Pancreas (tissue), 10 donors: ENCODE results near the gene P2RY11. TPM values are rescaled to one million over a fixed set of nuclear protein-coding genes. Genes with fewer than 3 reads are reported as not detected.

ENCODE experiments used
- ATAC-seq, 4 donors: fragments of 200-7000 bp; cut with Tn5 transposase; one replicate each; pipeline versions ENCODE4 v1.8.0 to v1.9.1; 2020; ENCODE audit warnings: mild to moderate bottlenecking in 4 of 4, moderate library complexity in 4 of 4
- DNase-seq, 6 donors: peaks; one replicate each; pipeline ENCODE4 v3.0.0-alpha.2; 2020
- FAIRE-seq: peaks from 2 replicates; lab custom pipeline; 2012; peaks lifted over from hg19 to GRCh38; lab: Jason Lieb, UNC
- H3K27ac ChIP-seq, 4 donors: fragments of 200-600 bp; sonication (generic); 1 replicate in 3 of 4; 2 replicates in 1 of 4; pipeline versions ENCODE4 v1.5.0 to v1.8.0; 2020
- H3K27me3 ChIP-seq, 4 donors: fragments of 200-600 bp; one replicate each; pipeline ENCODE4 v1.8.0; 2021
- H3K36me3 ChIP-seq, 3 donors: fragments of 200-600 bp; sonication (generic) in 1 of 3; one replicate each; pipeline versions ENCODE4 v1.5.0 to v1.8.0; 2020 to 2021
- H3K4me1 ChIP-seq, 3 donors: fragments of 200-600 bp; one replicate each; pipeline ENCODE4 v1.8.0; 2021
- H3K4me3 ChIP-seq, 4 donors: fragments of 200-600 bp; sonication (generic) in 2 of 4; one replicate each; pipeline versions ENCODE4 v1.5.0 to v1.8.0; 2020 to 2021
- H3K9me3 ChIP-seq, 4 donors: fragments of 200-600 bp; one replicate each; pipeline ENCODE4 v1.8.0; 2021
- WGBS, 2 donors: extraction: QIAGEN DNeasy Blood & Tissue Kit; methylation state at CpG; one replicate each; pipeline ENCODE4 v1.1.7; 2013; 5-methylcytosine and 5-hydroxymethylcytosine counted together
- intact Hi-C, 3 donors: fragments of 100-400 bp; cut with DNase I; formaldehyde crosslinking; loops; one replicate each; pipeline versions ENCODE4 v1.11.1 to v1.14.2; 2022
- polyA plus RNA-seq, 2 donors: library from polyadenylated mRNA; stranded (reverse); fragments of 200-250 nt; gene quantifications; one replicate each; pipeline ENCODE4 v1.2.3, GENCODE V29; 2013
- total RNA-seq, 6 donors: library from RNA; stranded (reverse); fragmentation: NEBNext Ultra II Directional in 4 of 6; extraction: Animal tissue kit (Norgen Biotek cat#: 25700) in 4 of 6; gene quantifications; one replicate each; pipeline versions ENCODE4 v1.2.1 to v1.2.4, GENCODE V29; 2021 to 2023
- TF ChIP-seq, protein P1 (sequence below), 4 donors: fragments of 200-600 bp; sonication (generic) in 3 of 4; IDR thresholded peaks; one replicate each; pipeline versions ENCODE4 v1.5.0 to v1.8.0; 2021; ENCODE audit warnings: antibody characterized with exemption in 4 of 4
- donor health status: healthy with polysubstance abuse.
- donor health status: DM: no; HTN: no; CAD: no; lungs with moderate emphysema.
- donor health status: DM: no; HTN: no; CAD: no.
- donor health status: control.
- donor health status: control.
- donor health status: Bipolar disorder and iron deficiency.
- donor health status: DM: yes; HTN: yes; CAD: no.
- donor health status: DM: no; HTN: no; CAD: no.
- donor health status: DM: no; HTN: no; CAD: no.
- donor health status: DM: yes; HTN: yes; CAD: no.

Gene P2RY11
- total and polyA plus RNA-seq, 8 donors: 2.5 to 17.4 (median 7.1) TPM

DNA sequence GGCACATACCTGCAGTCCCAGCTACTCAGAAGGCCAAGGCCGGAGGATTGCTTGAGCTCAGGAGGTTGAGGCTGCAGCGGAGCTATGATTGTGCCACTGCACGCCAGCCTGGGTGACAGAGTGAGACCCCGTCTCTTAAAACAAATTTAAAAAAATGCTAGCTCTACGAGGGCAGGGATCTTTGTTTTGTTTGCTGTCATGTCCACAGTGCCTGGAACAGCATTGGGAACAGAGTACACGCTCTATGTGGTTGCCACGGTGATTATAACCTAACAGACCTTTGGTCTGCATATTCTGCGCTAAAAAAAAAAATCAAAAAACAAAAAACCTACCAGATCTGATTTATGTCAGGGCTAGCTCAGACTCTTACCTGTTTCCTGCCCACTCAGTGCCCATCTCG lies 27.6 kb upstream of the P2RY11 start:
- no peak for DNase-seq
- no peak overlapping the region for H3K27ac ChIP-seq
- no peaks in the 10 kb centered on the region for H3K27me3 ChIP-seq
- H3K36me3 ChIP-seq: no peaks in the 10 kb centered on the region
- H3K4me3 ChIP-seq: no peak overlapping the region
- TF ChIP-seq, protein P1, sequence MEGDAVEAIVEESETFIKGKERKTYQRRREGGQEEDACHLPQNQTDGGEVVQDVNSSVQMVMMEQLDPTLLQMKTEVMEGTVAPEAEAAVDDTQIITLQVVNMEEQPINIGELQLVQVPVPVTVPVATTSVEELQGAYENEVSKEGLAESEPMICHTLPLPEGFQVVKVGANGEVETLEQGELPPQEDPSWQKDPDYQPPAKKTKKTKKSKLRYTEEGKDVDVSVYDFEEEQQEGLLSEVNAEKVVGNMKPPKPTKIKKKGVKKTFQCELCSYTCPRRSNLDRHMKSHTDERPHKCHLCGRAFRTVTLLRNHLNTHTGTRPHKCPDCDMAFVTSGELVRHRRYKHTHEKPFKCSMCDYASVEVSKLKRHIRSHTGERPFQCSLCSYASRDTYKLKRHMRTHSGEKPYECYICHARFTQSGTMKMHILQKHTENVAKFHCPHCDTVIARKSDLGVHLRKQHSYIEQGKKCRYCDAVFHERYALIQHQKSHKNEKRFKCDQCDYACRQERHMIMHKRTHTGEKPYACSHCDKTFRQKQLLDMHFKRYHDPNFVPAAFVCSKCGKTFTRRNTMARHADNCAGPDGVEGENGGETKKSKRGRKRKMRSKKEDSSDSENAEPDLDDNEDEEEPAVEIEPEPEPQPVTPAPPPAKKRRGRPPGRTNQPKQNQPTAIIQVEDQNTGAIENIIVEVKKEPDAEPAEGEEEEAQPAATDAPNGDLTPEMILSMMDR (IDR thresholded peaks at IDR 0.05): no peak
- no peaks in the 10 kb centered on the region for H3K9me3 ChIP-seq
- WGBS, 2 donors: 79% methylated on average over 9 of the region's 9 CpGs
- no peak for ATAC-seq
- no peak for FAIRE-seq
- intact Hi-C loops: no loop called here
- no peaks in the 10 kb centered on the region for H3K4me1 ChIP-seq

DNA sequence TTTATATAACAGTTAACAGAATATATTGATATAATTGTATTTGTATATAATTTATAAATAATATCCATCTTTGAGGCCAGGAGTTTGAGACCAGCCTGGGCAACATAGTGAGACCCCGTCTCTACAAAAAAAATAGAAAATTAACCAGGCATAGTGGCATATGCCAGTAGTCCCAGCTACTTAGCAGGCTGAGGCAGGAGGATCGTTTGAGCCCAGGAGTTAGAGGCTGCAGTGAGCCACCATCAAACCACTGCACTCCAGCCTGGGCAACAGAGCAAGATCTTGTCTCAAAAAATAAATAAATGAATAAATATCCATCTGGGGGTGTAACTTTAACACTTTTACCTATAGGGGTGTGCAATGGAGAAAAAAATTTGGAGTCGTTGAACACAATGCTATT lies 26.7 kb upstream of the P2RY11 start:
- Histone ChIP-seq H3K27ac (no peak overlapping the region), H3K27me3 (no peaks in the 10 kb centered on the region), H3K4me1 (no peaks in the 10 kb centered on the region), H3K4me3 (no peak overlapping the region), H3K36me3 (no peaks in the 10 kb centered on the region), H3K9me3 (no peaks in the 10 kb centered on the region)
- intact Hi-C loops: no loop called here
- 72 to 84% methylated on average over 3 of the region's 3 CpGs for WGBS, 2 donors
- ATAC-seq (no peak), DNase-seq (peak in 1 of 6 donors; percentile 5), FAIRE-seq (no peak)
- TF ChIP-seq, protein P1 (IDR thresholded peaks at IDR 0.05): no peak

DNA sequence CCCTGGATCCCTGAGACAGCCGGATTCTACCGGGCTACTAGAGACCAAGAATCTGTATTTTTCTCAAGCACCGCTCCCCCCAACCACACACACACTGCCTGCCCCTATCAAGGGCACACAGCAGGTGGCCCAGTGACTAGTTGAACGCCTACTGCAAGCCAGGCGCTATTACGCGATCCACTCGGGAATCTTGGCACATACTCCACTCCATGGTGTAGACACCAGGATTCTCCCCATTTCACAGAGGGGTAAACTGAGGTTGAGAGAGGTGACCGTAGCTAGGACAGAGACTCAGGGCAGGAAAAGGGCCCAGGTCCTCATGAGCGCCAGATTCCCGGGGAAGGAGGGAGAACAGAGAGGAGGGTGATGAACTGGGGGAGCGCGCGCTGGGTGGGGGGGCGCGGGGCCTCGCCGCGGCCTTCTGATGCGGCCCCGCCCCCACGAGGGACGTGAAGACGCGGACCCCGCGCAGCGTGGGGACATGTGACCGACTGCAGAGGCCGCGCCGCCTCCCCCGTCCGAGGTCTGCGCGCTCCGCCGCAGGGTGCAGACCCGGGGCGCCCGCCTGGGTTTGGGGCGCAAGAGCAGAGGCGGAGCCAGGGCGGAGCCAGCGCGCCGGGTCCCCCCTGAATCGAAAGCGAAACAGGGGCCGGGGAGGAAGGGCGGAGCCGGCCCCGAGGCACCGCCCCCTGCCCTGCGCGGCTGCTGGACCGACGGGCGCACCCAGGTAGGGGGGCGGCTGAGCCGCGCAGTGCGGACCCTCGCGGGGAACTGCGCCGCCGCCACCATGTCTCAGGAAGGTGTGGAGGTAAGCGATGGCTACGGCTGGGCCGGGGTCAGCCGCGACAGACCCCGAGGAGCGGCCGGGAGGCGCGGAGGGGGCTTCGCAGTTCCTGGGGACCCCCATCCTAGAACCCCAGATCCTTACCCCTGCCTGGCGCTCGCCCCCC lies 25.6 kb upstream of the P2RY11 start, which contains the start of gene SHFL:
SHFL (plus strand) TSS at position 677 of the 950 bp plus-strand sequence; CDS start at position 788, 111 bp downstream.
- no peak for FAIRE-seq
- intact Hi-C loops: no loop called here

DNA sequence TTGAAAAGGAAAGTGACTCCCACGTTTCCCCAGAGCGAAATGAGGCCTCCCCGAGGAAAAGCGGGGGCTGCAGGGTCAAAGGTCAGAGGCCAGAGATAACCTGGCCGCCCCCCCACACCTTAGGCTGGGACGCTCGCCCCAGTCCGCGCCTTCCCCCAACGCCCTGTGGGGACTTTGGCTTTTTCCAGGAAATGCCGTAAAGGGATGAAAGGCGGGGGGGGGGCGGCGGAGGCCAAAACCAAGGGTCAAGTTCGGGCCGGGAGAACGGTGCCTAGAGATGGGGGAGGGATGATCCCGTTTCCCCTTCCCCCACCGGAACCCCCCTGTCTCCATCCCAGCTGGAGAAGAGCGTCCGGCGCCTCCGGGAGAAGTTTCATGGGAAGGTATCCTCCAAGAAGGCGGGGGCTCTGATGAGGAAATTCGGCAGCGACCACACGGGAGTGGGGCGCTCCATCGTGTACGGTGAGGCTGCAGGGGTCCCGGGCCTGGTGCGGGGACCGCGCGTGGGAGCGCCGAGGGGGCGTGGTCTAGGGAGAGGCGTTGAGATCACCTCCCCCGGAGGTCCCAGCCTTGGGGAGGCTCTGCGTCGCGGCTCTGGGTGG lies 24.8 kb upstream of the P2RY11 start:
- no peaks in the 10 kb centered on the region for H3K27me3 ChIP-seq
- H3K4me1 ChIP-seq: no peaks in the 10 kb centered on the region
- WGBS, 2 donors: 18 to 25% methylated on average over 40 to 43 of the region's 43 CpGs
- peak overlapping the region; percentile 42 to 71 (median 64) for H3K27ac ChIP-seq
- H3K9me3 ChIP-seq: no peaks in the 10 kb centered on the region
- no peaks in the 10 kb centered on the region for H3K36me3 ChIP-seq
- FAIRE-seq: no peak
- DNase-seq: peak in 3 of 6 donors; percentile 52 to 78 (median 64)
- TF ChIP-seq, protein P1 (IDR thresholded peaks at IDR 0.05): no peak
- H3K4me3 ChIP-seq: peak overlapping the region; percentile 76 to 95 (median 86)
- ATAC-seq: peak; percentile 25 to 40 (median 28)
- intact Hi-C loops: no loop called here

More for the DNA sequence above, 25.6 kb upstream of the P2RY11 start, which contains the start of gene SHFL:
- Histone ChIP-seq H3K4me3 (peak within 1 kb of the TSS; percentile 76 to 95 (median 86)), H3K36me3 (no peaks in the 10 kb centered on the region), H3K4me1 (no peaks in the 10 kb centered on the region), H3K27me3 (no peaks in the 10 kb centered on the region), H3K27ac (peak within 1 kb of the TSS; percentile 42 to 71 (median 64)), H3K9me3 (no peaks in the 10 kb centered on the region)
- TF ChIP-seq, protein P1 (IDR thresholded peaks at IDR 0.05): no peak
- peak; percentile 66 to 90 (median 78) for DNase-seq
- WGBS, 2 donors: 2 to 3% methylated on average over 62 to 81 of the region's 81 CpGs
- peak; percentile 90 to 98 (median 96) for ATAC-seq
